ENCODE results near the gene GOLGA8K.
"Not testable (repeated sequence)": the region's sequence is repeated elsewhere in the genome, so short reads cannot be mapped to it uniquely, and the experiment has no call there.

Gene GOLGA8K

GRCh38 chr15:32364944-32365343 is 38.1 kb downstream of the GOLGA8K start:
- not testable (repeated sequence) for H3K4me3 ChIP-seq (ENCODE audit: low read depth, low read length); DNase-seq (ENCODE audit: low read depth)

DNA sequence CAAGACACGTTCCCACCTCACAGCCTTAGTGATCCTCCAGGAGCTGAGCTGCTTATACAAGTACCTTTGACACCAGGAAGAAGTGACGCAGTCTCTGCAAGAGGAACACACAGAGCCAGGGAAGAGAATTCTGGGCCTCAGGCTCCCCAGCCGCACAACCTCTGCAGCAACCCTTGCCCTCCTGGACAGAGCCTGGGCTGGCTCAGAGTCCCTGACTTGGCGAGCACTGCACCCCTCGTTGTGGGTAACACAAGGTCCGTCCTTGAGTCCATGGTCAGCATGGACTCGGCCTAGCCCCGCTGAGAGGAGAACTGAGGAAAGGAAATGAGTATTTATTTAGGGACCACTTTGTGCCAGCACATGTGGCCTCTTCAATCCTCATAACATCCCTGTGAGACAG is 39.6 kb downstream of the GOLGA8K start:
- DNase-seq (ENCODE audit: low read depth); H3K4me3 ChIP-seq (ENCODE audit: low read depth, low read length): not testable (repeated sequence)

DNA sequence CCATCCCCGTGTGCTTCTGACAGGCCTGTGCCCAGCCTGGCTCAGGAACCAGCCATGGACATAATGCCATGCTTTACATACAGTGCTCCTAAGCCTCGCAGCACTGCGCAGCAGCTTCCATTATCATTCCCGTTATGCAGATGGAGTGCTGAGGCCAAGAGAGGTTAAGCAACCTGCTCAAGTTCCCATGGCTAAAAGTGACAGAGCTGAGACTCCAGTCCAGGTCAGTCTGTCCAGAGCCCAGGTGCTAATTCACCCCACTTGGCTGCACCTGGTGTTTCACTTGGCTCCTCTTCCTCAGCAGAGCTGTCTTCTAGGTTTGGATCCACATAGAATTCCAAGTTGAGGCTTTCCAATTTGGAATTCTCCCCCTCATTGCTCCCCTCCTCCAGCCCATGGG is 41.4 kb downstream of the GOLGA8K start:
- not testable (repeated sequence) for H3K4me3 ChIP-seq (ENCODE audit: low read depth, low read length); DNase-seq (ENCODE audit: low read depth)

GRCh38 chr15:32358462-32358861 is 44.6 kb downstream of the GOLGA8K start:
- H3K4me3 ChIP-seq (ENCODE audit: low read depth, low read length); DNase-seq (ENCODE audit: low read depth): not testable (repeated sequence)

- not testable (repeated sequence) for H3K4me3 ChIP-seq (ENCODE audit: low read depth, low read length); DNase-seq (ENCODE audit: low read depth)
These were observed 46.2 kb downstream of the GOLGA8K start for GRCh38 chr15:32356909-32357308.

GRCh38 chr15:32352748-32353147 is 50.3 kb downstream of the GOLGA8K start:
- not testable (repeated sequence) for DNase-seq (ENCODE audit: low read depth); H3K4me3 ChIP-seq (ENCODE audit: low read depth, low read length)

GRCh38 chr15:32350563-32351220 is 52.4 kb downstream of the GOLGA8K start:
- DNase-seq (ENCODE audit: low read depth); H3K4me3 ChIP-seq (ENCODE audit: low read depth, low read length): not testable (repeated sequence)

DNA sequence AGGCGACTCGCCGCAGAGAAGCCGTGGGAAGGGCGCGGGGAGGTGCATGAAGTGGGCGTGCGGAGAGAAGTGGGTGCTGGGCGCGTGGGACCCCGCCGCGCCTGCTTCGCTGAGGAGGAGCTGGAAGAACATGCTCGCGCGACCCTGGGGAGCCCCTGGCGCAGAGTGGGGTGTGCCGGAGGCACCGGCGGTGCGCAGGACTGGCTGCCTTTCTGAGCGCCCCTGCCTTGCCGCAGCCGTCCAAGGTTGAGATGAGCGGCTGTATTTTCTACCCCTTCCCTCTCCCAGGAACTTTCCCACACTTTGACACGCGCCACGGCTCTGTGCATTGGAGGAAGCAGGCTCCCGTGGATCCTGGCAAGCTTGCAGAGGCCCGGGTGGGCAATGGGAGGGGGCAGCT is 56.1 kb downstream of the GOLGA8K start:
- not testable (repeated sequence) for H3K4me3 ChIP-seq (ENCODE audit: low read depth, low read length); DNase-seq (ENCODE audit: low read depth)

GRCh38 chr15:32345978-32346547 is 57.0 kb downstream of the GOLGA8K start:
- not testable (repeated sequence) for H3K4me3 ChIP-seq (ENCODE audit: low read depth, low read length)

GRCh38 chr15:32343921-32344320 is 59.2 kb downstream of the GOLGA8K start:
- not testable (repeated sequence) for DNase-seq (ENCODE audit: low read depth)

More at GRCh38 chr15:32345978-32346547, 57.0 kb downstream of the GOLGA8K start:
- not testable (repeated sequence) for DNase-seq (ENCODE audit: low read depth)

More at GRCh38 chr15:32343921-32344320, 59.2 kb downstream of the GOLGA8K start:
- not testable (repeated sequence) for H3K4me3 ChIP-seq (ENCODE audit: low read depth, low read length)

Data from GM12864 (cell line).